ENCODE measurements around the gene GAGE2A.
A peak's percentile ranks its signal among the peaks of the same experiment; 100 is the strongest.
"Not testable (repeated sequence)": the region's sequence is repeated elsewhere in the genome, so short reads cannot be mapped to it uniquely, and the experiment has no call there.

Gene GAGE2A, protein sequence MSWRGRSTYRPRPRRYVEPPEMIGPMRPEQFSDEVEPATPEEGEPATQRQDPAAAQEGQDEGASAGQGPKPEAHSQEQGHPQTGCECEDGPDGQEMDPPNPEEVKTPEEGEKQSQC

DNA sequence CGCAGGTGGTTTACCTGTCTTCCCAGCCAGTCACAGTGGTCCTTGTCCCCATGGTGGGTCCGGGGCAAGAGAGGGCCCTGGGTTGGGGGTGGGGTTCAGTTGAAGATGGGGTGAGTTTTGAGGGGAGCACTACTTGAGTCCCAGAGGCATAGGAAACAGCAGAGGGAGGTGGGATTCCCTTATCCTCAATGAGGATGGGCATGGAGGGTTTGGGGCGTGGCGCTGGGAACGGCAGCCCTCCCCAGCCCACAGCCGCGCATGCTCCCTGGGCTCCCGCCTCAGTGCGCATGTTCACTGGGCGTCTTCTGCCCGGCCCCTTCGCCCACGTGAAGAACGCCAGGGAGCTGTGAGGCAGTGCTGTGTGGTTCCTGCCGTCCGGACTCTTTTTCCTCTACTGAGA is at the start of gene GAGE2A:
Gene GAGE2A (plus strand): TSS at position 301 of the 400 bp plus-strand sequence. CDS start 1,155 bp downstream, outside the sequence.
- DNase-seq (ENCODE audit: low read depth in 2 of 2); H3K4me3 ChIP-seq (replicated peaks in 1 of 2; ENCODE audit: low read depth in 2 of 2, low read length in 2 of 2): not testable (repeated sequence)

DNA sequence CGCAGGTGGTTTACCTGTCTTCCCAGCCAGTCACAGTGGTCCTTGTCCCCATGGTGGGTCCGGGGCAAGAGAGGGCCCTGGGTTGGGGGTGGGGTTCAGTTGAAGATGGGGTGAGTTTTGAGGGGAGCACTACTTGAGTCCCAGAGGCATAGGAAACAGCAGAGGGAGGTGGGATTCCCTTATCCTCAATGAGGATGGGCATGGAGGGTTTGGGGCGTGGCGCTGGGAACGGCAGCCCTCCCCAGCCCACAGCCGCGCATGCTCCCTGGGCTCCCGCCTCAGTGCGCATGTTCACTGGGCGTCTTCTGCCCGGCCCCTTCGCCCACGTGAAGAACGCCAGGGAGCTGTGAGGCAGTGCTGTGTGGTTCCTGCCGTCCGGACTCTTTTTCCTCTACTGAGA is 47.9 kb upstream of the GAGE2A start, which contains the start of gene GAGE12D:
Gene GAGE12D (plus strand): TSS at position 301 of the 400 bp plus-strand sequence. CDS start 1,155 bp downstream, outside the sequence.
- DNase-seq (ENCODE audit: low read depth in 2 of 2); H3K4me3 ChIP-seq (replicated peaks in 1 of 2; ENCODE audit: low read depth in 2 of 2, low read length in 2 of 2): not testable (repeated sequence)

DNA sequence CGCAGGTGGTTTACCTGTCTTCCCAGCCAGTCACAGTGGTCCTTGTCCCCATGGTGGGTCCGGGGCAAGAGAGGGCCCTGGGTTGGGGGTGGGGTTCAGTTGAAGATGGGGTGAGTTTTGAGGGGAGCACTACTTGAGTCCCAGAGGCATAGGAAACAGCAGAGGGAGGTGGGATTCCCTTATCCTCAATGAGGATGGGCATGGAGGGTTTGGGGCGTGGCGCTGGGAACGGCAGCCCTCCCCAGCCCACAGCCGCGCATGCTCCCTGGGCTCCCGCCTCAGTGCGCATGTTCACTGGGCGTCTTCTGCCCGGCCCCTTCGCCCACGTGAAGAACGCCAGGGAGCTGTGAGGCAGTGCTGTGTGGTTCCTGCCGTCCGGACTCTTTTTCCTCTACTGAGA is 38.3 kb upstream of the GAGE2A start, which contains the start of gene GAGE12E:
Gene GAGE12E (plus strand): TSS at position 301 of the 400 bp plus-strand sequence. CDS start 1,155 bp downstream, outside the sequence.
- DNase-seq (ENCODE audit: low read depth in 2 of 2); H3K4me3 ChIP-seq (replicated peaks in 1 of 2; ENCODE audit: low read depth in 2 of 2, low read length in 2 of 2): not testable (repeated sequence)

DNA sequence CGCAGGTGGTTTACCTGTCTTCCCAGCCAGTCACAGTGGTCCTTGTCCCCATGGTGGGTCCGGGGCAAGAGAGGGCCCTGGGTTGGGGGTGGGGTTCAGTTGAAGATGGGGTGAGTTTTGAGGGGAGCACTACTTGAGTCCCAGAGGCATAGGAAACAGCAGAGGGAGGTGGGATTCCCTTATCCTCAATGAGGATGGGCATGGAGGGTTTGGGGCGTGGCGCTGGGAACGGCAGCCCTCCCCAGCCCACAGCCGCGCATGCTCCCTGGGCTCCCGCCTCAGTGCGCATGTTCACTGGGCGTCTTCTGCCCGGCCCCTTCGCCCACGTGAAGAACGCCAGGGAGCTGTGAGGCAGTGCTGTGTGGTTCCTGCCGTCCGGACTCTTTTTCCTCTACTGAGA is 28.8 kb upstream of the GAGE2A start, which contains the start of gene GAGE12F:
Gene GAGE12F (plus strand): TSS at position 301 of the 400 bp plus-strand sequence. CDS start 1,155 bp downstream, outside the sequence.
- H3K4me3 ChIP-seq (replicated peaks in 1 of 2; ENCODE audit: low read depth in 2 of 2, low read length in 2 of 2); DNase-seq (ENCODE audit: low read depth in 2 of 2): not testable (repeated sequence)

DNA sequence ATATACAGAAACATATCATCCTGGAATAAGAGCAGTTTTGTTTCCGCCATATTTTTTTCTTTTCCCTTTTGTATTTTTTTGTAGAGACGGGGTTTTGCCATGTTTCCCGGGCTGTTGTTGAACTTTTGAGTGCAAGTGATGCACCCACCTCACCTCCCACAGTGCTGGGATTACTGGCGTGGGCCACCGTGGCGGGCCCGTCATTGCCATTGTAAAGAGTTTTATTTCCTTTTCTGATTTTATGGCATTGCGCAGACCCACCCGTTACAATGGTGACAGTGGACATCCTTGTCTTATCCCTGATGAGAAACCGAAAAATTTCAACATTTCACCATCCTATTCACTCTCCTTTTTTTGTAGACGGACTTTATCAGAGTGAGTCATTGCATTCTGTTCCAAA is 20.6 kb upstream of the GAGE2A start:
- not testable (repeated sequence) for DNase-seq (ENCODE audit: low read depth in 2 of 2)

DNA sequence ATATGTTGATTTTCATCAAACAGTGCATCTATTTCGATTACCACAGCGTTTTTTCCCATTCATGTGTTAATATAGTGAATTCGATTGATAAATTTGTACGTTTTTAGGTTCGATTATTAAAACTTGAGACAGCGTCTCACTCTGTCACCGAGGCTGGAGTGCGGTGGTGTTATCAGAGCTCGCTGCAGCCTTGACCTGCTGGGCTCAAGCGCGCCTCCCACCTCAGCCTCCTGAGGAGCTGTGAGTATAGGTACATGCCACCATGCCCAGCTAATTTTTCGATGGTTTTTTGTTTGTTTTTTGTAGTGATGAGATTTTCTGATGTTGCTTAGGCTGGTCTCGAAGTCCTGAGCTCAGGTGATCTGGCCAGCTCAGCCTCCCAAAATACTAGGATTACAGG is 20.1 kb upstream of the GAGE2A start:
- H3K4me3 ChIP-seq (replicated peaks in 1 of 2; ENCODE audit: low read depth in 2 of 2, low read length in 2 of 2); DNase-seq (ENCODE audit: low read depth in 2 of 2): not testable (repeated sequence)

More for the DNA sequence above, 20.6 kb upstream of the GAGE2A start:
- H3K4me3 ChIP-seq (replicated peaks in 1 of 2; ENCODE audit: low read depth in 2 of 2, low read length in 2 of 2): not testable (repeated sequence)

DNA sequence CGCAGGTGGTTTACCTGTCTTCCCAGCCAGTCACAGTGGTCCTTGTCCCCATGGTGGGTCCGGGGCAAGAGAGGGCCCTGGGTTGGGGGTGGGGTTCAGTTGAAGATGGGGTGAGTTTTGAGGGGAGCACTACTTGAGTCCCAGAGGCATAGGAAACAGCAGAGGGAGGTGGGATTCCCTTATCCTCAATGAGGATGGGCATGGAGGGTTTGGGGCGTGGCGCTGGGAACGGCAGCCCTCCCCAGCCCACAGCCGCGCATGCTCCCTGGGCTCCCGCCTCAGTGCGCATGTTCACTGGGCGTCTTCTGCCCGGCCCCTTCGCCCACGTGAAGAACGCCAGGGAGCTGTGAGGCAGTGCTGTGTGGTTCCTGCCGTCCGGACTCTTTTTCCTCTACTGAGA is 19.2 kb upstream of the GAGE2A start, which contains the start of gene GAGE12G:
Gene GAGE12G (plus strand): TSS at position 301 of the 400 bp plus-strand sequence. CDS start 1,155 bp downstream, outside the sequence.
- not testable (repeated sequence) for H3K4me3 ChIP-seq (replicated peaks in 1 of 2; ENCODE audit: low read depth in 2 of 2, low read length in 2 of 2); DNase-seq (ENCODE audit: low read depth in 2 of 2)

DNA sequence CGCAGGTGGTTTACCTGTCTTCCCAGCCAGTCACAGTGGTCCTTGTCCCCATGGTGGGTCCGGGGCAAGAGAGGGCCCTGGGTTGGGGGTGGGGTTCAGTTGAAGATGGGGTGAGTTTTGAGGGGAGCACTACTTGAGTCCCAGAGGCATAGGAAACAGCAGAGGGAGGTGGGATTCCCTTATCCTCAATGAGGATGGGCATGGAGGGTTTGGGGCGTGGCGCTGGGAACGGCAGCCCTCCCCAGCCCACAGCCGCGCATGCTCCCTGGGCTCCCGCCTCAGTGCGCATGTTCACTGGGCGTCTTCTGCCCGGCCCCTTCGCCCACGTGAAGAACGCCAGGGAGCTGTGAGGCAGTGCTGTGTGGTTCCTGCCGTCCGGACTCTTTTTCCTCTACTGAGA is 9.6 kb upstream of the GAGE2A start, which contains the start of gene GAGE12H:
Gene GAGE12H (plus strand): TSS at position 301 of the 400 bp plus-strand sequence. CDS start 1,155 bp downstream, outside the sequence.
- H3K4me3 ChIP-seq (replicated peaks in 1 of 2; ENCODE audit: low read depth in 2 of 2, low read length in 2 of 2); DNase-seq (ENCODE audit: low read depth in 2 of 2): not testable (repeated sequence)

DNA sequence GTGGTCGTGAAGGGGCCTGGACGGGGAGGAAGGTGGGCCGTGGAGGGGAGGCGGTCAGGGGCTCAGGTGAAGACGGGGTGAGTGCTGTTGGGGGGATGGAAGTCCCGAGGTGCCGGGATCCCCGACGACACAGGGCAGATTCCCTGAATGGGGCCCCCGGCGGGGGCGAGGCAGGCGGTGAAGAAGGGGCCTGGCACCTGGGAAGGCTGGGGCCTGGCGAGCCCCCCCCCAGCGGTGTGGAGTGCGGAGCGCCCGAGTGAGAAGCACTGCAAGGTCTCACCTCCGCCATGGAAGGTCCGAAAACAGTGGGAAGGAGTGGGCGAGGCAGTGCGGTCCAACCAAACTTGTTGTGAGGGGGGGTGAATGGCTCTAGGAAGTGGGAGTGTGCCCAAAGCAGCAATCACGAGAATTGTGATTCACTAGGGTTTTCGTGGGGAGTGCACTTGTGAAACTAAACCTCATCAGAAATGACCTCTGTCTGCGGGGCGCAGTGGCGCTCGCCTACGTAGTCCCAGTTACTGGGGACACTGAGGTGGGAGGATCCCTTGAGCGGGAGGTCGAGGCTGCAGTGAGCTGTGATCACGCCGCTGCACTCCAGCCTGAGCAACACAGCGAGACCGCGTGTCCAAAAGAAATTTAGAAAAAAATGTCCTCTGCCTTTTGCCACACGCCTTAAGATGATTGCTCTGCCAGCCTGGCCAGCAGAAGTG is 628 bp downstream of the GAGE2A start:
- DNase-seq (ENCODE audit: low read depth in 2 of 2); H3K4me3 ChIP-seq (replicated peaks in 1 of 2; ENCODE audit: low read depth in 2 of 2, low read length in 2 of 2): not testable (repeated sequence)

DNA sequence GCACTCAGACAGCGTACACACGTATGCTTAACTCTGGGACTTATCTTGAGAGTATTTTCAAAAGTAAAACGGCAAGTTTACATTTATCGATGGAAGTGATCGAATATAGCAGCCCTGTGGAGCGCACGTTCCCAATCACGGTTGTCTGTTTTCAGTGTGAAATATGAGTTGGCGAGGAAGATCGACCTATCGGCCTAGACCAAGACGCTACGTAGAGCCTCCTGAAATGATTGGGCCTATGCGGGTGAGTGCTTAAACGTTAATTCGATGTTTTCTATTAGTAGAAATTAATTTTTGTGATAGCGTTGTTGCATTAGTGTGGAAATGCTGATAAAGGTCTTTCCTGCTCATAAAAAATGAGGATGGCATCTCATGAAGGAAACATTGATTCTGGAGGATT is 1.2 kb downstream of the GAGE2A start:
- not testable (repeated sequence) for DNase-seq (ENCODE audit: low read depth in 2 of 2)

DNA sequence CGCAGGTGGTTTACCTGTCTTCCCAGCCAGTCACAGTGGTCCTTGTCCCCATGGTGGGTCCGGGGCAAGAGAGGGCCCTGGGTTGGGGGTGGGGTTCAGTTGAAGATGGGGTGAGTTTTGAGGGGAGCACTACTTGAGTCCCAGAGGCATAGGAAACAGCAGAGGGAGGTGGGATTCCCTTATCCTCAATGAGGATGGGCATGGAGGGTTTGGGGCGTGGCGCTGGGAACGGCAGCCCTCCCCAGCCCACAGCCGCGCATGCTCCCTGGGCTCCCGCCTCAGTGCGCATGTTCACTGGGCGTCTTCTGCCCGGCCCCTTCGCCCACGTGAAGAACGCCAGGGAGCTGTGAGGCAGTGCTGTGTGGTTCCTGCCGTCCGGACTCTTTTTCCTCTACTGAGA is 9.4 kb downstream of the GAGE2A start, which contains the start of gene GAGE1:
Gene GAGE1 (plus strand): TSS at position 301 of the 400 bp plus-strand sequence. CDS start 1,155 bp downstream, outside the sequence.
- DNase-seq (ENCODE audit: low read depth in 2 of 2); H3K4me3 ChIP-seq (replicated peaks in 1 of 2; ENCODE audit: low read depth in 2 of 2, low read length in 2 of 2): not testable (repeated sequence)

More for the DNA sequence above, 1.2 kb downstream of the GAGE2A start:
- not testable (repeated sequence) for H3K4me3 ChIP-seq (replicated peaks in 1 of 2; ENCODE audit: low read depth in 2 of 2, low read length in 2 of 2)

DNA sequence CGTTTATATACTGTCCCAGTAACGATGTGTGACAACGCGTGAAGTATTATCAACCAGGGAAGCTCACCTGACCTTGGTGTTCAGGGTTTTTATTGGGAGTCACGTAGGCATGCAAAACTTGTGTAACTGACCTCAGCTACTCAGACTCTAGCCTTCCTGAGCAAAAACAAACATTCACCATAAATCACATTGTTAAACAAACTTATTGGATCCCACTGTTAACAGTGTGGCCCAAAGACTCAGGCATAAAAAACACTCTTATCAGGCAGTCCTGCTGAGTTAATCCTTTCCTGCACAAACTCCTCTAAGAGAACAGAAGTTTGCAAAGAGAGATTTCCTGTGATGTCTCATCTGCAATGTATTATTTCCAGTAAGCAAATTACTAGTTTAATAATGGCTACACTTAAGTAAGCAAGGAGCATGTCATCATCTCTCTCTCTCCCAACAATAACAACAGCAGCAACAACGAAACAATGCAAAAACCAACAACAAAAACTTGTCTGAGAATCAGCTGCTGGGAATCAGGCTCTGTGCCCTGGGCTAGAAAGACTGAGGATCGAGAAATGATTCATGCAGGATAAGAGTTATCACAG is 21.5 kb downstream of the GAGE2A start:
- DNase-seq (ENCODE audit: low read depth in 2 of 2): peak in 1 of 2 donors; percentile 9

More for the DNA sequence above, 21.5 kb downstream of the GAGE2A start:
- TF ChIP-seq, protein P1, sequence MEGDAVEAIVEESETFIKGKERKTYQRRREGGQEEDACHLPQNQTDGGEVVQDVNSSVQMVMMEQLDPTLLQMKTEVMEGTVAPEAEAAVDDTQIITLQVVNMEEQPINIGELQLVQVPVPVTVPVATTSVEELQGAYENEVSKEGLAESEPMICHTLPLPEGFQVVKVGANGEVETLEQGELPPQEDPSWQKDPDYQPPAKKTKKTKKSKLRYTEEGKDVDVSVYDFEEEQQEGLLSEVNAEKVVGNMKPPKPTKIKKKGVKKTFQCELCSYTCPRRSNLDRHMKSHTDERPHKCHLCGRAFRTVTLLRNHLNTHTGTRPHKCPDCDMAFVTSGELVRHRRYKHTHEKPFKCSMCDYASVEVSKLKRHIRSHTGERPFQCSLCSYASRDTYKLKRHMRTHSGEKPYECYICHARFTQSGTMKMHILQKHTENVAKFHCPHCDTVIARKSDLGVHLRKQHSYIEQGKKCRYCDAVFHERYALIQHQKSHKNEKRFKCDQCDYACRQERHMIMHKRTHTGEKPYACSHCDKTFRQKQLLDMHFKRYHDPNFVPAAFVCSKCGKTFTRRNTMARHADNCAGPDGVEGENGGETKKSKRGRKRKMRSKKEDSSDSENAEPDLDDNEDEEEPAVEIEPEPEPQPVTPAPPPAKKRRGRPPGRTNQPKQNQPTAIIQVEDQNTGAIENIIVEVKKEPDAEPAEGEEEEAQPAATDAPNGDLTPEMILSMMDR (IDR thresholded peaks at IDR 0.05; ENCODE audit: low read depth, low read length): no peak
- no peak overlapping the region for H3K4me3 ChIP-seq (replicated peaks in 1 of 2; ENCODE audit: low read depth in 2 of 2, low read length in 2 of 2)
